WTC11 (cell line): Measurements from ENCODE around the gene LSM4.
A peak's percentile ranks its signal among the peaks of the same experiment; 100 is the strongest.

Experiments used
- RELA ChIP-seq: sonication (generic); formaldehyde crosslinking; IDR thresholded peaks from 2 replicates; pipeline ENCODE4 v1.8.1; 2022; ENCODE audit warnings: missing genetic modification reagents, mild to moderate bottlenecking, borderline replicate concordance
- TCF7 ChIP-seq: sonication (generic); formaldehyde crosslinking; IDR thresholded peaks from 2 replicates; pipeline ENCODE4 v1.8.0; 2022; ENCODE audit warnings: mild to moderate bottlenecking, low read depth, missing genetic modification reagents, moderate library complexity

DNA sequence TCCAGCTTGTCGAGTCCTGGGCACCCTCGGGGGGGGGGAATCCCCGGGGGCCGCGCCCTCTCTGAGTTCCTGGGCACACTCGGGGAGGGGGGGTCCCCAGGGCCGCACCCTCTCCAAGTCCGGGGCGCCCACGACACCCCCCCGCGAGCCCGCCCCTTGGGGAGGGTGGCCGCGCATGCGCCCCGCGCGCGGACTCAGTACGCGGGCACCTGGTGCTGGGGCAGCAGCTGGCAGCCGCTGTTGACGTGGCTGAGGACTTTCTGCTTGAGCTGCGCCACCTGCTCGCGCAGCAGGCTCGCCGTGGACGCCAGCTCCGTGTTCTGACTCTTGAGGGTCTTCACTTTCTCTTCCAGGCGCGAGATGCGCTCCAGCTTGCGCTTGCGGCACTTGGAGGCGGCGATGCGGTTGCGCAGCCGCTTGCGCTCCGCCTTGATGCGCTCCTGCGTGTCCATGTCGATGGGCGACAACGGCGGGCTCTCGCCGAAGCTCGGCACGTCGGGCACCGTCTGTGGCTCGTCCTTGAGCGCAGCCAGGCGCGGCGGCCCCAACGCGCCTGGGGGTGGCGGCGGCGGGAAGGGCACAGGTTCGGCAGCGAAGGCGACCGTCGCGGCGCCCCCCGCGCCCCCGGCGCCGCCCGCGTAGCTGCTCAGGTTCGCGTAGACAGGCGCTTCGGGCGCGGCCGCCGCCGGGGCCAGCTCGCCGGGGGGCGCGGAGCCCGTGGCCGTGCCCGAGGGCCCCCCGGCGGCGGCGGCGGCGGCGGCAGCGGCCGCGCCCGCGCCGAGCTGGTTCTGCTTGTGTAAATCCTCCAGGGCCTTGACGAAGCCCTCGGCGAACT lies 42.4 kb downstream of the LSM4 start:
- TF ChIP-seq RELA (CRISPR knock-in tag) = no peak; the same call in 1 of the 2 replicates
- TF ChIP-seq TCF7 (CRISPR knock-in tag) = peak; percentile 53; the same call in 1 of the 2 replicates
